ENCODE results near the gene SLC12A4. TPM values are rescaled to one million over a fixed set of nuclear protein-coding genes. Genes with fewer than 3 reads are reported as not detected.

The SLC12A4 gene
- total and polyA plus RNA-seq, 2 of the 13 experiments (the other 11 are each of a cell fraction or from before 2014, with no cell fraction given): 65.1 to 84.3 TPM

DNA sequence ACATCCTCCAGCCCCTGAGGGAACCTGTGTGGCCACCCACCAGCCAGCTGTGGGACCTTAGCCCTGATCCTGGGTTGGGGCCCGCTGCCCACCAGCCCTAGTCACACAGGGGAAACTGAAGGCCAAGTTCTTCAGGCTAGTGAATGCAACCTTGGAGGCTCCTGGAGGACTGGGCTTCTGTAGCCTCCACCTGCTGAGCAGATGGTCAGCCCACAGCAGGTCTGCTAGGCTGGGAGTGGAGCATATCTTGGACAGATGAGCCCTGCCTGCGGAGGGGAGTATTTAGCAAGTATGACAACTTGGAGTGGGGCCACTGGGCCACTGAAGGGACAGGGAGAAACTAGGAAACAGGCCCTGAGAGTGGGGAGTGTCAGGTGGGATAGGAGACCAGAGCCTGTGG lies 7.8 kb upstream of the SLC12A4 start:
- POLR2A ChIA-PET: interaction anchor here (2.3 kb wide), 1 partner anchor 10 kb away, joined by 9 read pairs; no protein-coding TSS in a partner anchor
- H3K27ac ChIP-seq (ENCODE audit: extremely low read length, insufficient read depth, low read length): no peak overlapping the region
- no peaks in the 10 kb centered on the region for H4K20me1 ChIP-seq (ENCODE audit: insufficient read depth, low read length)
- no peaks in the 10 kb centered on the region for H3K36me3 ChIP-seq (replicated peaks in 1 of 2; ENCODE audit: control insufficient read depth in 1 of 2, insufficient read depth in 2 of 2, low read length in 2 of 2)
- intact Hi-C loops (cut with micrococcal nuclease; ENCODE audit: unreplicated experiment) (no loop called here), in situ Hi-C loops (cut with HindIII; ENCODE audit: extremely low pct_ligation_motif_present, low pct_unique_long_range_greater_than_20kb) (no loop called here)
- DNase-seq (ENCODE audit: low spot score): no peak
- WGBS (ENCODE audit: low lambda C conversion rate): 37% methylated on average over 2 of the region's 2 CpGs
- no peaks in the 10 kb centered on the region for H3K9me3 ChIP-seq (ENCODE audit: low read length)
- H3K79me2 ChIP-seq (ENCODE audit: insufficient read depth, low read length): no peaks in the 10 kb centered on the region
- no peak for FAIRE-seq
- CTCF ChIA-PET (ENCODE audit: low intra/inter-chr PET ratio, low total read pairs): no interaction called here
- TF ChIP-seq SNRNP70 (IDR thresholded peaks at IDR 0.05; ENCODE audit: low read depth, low read length) (no peak), CENPT (CRISPR knock-in tag; IDR thresholded peaks at IDR 0.05; ENCODE audit: low read depth) (0 out of 2 replicates have a peak, but pooled peaks have one; percentile 24)
- peaks cover 5 to 40% of the 10 kb centered on the region in 2 experiments; a peak in 4 of 5 replicates for H3K27me3 ChIP-seq (ENCODE audit: control insufficient read depth in 1 of 2, insufficient read depth in 2 of 2, low read length in 2 of 2)
- no peak overlapping the region for H3K4me2 ChIP-seq (ENCODE audit: low read depth, low read length)
- peak; percentile 20 for ATAC-seq
- peaks cover 47% of the 10 kb centered on the region for H3K4me1 ChIP-seq (ENCODE audit: insufficient read depth, low read length)
- BruUV-seq (replicated peaks): no TSS peak
- H3K4me3 ChIP-seq (replicated peaks in 1 of 3; ENCODE audit: insufficient read depth in 1 of 3, low read depth in 2 of 3, low read length in 3 of 3): no peak overlapping the region
- H2AFZ ChIP-seq (ENCODE audit: low read length): no peak overlapping the region
- no peak overlapping the region for H3K9ac ChIP-seq (ENCODE audit: insufficient read depth, low read depth, low read length)

DNA sequence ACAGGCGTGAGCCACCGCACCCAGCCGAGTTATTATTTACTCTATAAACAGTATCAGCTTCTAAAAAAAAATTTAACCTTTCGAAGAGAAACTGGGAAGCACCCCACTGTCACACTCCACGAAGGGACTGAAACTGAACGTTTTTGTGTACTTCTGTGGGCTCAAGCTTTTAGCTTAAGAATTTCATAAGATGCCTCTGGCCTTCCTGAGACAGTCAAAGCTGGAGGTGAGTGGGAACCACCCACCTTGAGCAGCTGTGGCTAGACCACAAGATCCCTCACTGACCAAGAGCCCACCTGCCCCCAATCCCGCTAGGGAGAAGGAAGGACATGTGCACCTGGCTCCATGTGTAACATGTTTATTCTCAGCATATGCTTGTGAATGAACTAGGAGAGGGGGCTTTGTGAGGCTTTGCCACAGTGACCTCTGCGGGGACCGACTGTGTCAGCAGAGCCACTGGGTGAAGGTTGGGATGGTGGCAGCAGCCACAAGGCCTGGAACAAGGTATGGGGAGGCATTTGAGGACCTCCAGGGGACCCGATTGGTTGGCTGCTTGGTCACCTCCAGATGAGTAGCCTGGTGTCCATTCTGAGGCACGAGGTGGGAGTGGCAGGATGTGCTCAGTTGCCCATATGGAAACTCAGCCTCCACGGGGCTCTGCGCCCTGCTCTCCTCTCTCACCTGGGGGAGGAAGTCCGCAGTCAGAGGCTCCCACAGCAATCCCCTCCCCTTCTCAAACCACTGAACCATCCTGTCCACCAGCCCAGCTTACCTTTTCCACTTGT lies 7.1 kb upstream of the SLC12A4 start:
- no peaks in the 10 kb centered on the region for H3K79me2 ChIP-seq (ENCODE audit: insufficient read depth, low read length)
- POLR2A ChIA-PET: interaction anchor here (2.3 kb wide), 1 partner anchor 9 kb away, joined by 9 read pairs; no protein-coding TSS in a partner anchor
- no peak overlapping the region for H3K4me3 ChIP-seq (replicated peaks in 1 of 3; ENCODE audit: insufficient read depth in 1 of 3, low read depth in 2 of 3, low read length in 3 of 3)
- intact Hi-C loops (cut with micrococcal nuclease; ENCODE audit: unreplicated experiment) (no loop called here), in situ Hi-C loops (cut with HindIII; ENCODE audit: extremely low pct_ligation_motif_present, low pct_unique_long_range_greater_than_20kb) (no loop called here)
- ATAC-seq (peak; percentile 19), DNase-seq (ENCODE audit: low spot score) (no peak), FAIRE-seq (no peak)
- H3K36me3 ChIP-seq (replicated peaks in 1 of 2; ENCODE audit: control insufficient read depth in 1 of 2, insufficient read depth in 2 of 2, low read length in 2 of 2): no peaks in the 10 kb centered on the region
- H3K27me3 ChIP-seq (ENCODE audit: control insufficient read depth in 1 of 2, insufficient read depth in 2 of 2, low read length in 2 of 2): peaks cover 5 to 40% of the 10 kb centered on the region in 2 experiments; a peak in 4 of 5 replicates
- no peaks in the 10 kb centered on the region for H3K9me3 ChIP-seq (ENCODE audit: low read length)
- peaks cover 54% of the 10 kb centered on the region for H3K4me1 ChIP-seq (ENCODE audit: insufficient read depth, low read length)
- no TSS peak for BruUV-seq (replicated peaks)
- H3K27ac ChIP-seq (ENCODE audit: extremely low read length, insufficient read depth, low read length): no peak overlapping the region
- CTCF ChIA-PET (ENCODE audit: low intra/inter-chr PET ratio, low total read pairs): no interaction called here
- peak overlapping the region; percentile 10; the same call in 1 of the 2 replicates for H3K4me2 ChIP-seq (ENCODE audit: low read depth, low read length)
- H4K20me1 ChIP-seq (ENCODE audit: insufficient read depth, low read length): no peaks in the 10 kb centered on the region
- H2AFZ ChIP-seq (ENCODE audit: low read length): no peak overlapping the region
- TF ChIP-seq HOXD1 (CRISPR knock-in tag; IDR thresholded peaks at IDR 0.05): no peak
- TF ChIP-seq ZNF687 (CRISPR knock-in tag; IDR thresholded peaks at IDR 0.05): peak; percentile 47
- TF ChIP-seq BCL3 (CRISPR knock-in tag; IDR thresholded peaks at IDR 0.05): 0 out of 2 replicates have a peak, but pooled peaks have one; percentile 19
- TF ChIP-seq HNRNPL (IDR thresholded peaks at IDR 0.05; ENCODE audit: low read depth, low read length): no peak
- TF ChIP-seq, protein P1, sequence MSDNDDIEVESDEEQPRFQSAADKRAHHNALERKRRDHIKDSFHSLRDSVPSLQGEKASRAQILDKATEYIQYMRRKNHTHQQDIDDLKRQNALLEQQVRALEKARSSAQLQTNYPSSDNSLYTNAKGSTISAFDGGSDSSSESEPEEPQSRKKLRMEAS (IDR thresholded peaks at IDR 0.05): 0 out of 2 replicates have a peak, but pooled peaks have one; percentile 16
- TF ChIP-seq GPN1 (CRISPR knock-in tag; IDR thresholded peaks at IDR 0.05; ENCODE audit: borderline replicate concordance): no peak
- 11% methylated on average over 14 of the region's 14 CpGs for WGBS (ENCODE audit: low lambda C conversion rate)
- H3K9ac ChIP-seq (ENCODE audit: insufficient read depth, low read depth, low read length): no peak overlapping the region
